Glutamatergic neuron (in vitro differentiated cells): ENCODE measurements around the gene SPATA16. TPM values are rescaled to one million over a fixed set of nuclear protein-coding genes. Genes with fewer than 3 reads are reported as not detected.

Experiments used
- DNase-seq: peaks from one replicate; pipeline ENCODE4 v3.0.0; 2022
- H3K27ac Mint-ChIP-seq: one replicate; pipeline ENCODE4 v1.8.0; 2020; ENCODE audit warnings: mild to moderate bottlenecking, mixed read lengths, inconsistent platforms; ENCODE audit not compliant: unreplicated experiment
- H3K27me3 Mint-ChIP-seq: one replicate; pipeline ENCODE4 v1.8.0; 2020; ENCODE audit warnings: mild to moderate bottlenecking, moderate library complexity, mixed read lengths, inconsistent platforms; ENCODE audit not compliant: unreplicated experiment
- H3K36me3 Mint-ChIP-seq: one replicate; pipeline ENCODE4 v1.8.0; 2020; ENCODE audit warnings: mild to moderate bottlenecking, mixed read lengths, inconsistent platforms; ENCODE audit not compliant: unreplicated experiment
- H3K4me1 Mint-ChIP-seq: one replicate; pipeline ENCODE4 v1.8.0; 2020; ENCODE audit warnings: mild to moderate bottlenecking, low read depth, mixed read lengths, inconsistent platforms; ENCODE audit not compliant: unreplicated experiment
- H3K4me3 Mint-ChIP-seq: one replicate; pipeline ENCODE4 v1.8.0; 2020; ENCODE audit warnings: mild to moderate bottlenecking, mixed read lengths, inconsistent platforms; ENCODE audit not compliant: unreplicated experiment
- H3K9me3 Mint-ChIP-seq: one replicate; pipeline ENCODE4 v1.8.0; 2020; ENCODE audit warnings: mild to moderate bottlenecking, moderate library complexity, mixed read lengths, inconsistent platforms; ENCODE audit not compliant: unreplicated experiment
- total RNA-seq: library from RNA; stranded (reverse); fragmentation: NEBNext Ultra II Directional; extraction: Animal tissue kit (Norgen Biotek cat#: 25700); gene quantifications from one replicate; pipeline ENCODE4 v1.2.1, GENCODE V29; 2021; ENCODE audit not compliant: unreplicated experiment
- TF ChIP-seq, protein P1 (sequence below): fragments of 200-600 bp; sonication (generic); IDR thresholded peaks from one replicate; pipeline ENCODE4 v1.5.0; 2021; ENCODE audit not compliant: partially characterized antibody, unreplicated experiment

SPATA16 gene
- total RNA-seq, 1 donor from 2014 or later = not detected

- no peak overlapping the region for H3K27ac Mint-ChIP-seq
- H3K4me1 Mint-ChIP-seq = no peaks in the 10 kb centered on the region
- H3K4me3 Mint-ChIP-seq = no peak overlapping the region
- TF ChIP-seq, protein P1, sequence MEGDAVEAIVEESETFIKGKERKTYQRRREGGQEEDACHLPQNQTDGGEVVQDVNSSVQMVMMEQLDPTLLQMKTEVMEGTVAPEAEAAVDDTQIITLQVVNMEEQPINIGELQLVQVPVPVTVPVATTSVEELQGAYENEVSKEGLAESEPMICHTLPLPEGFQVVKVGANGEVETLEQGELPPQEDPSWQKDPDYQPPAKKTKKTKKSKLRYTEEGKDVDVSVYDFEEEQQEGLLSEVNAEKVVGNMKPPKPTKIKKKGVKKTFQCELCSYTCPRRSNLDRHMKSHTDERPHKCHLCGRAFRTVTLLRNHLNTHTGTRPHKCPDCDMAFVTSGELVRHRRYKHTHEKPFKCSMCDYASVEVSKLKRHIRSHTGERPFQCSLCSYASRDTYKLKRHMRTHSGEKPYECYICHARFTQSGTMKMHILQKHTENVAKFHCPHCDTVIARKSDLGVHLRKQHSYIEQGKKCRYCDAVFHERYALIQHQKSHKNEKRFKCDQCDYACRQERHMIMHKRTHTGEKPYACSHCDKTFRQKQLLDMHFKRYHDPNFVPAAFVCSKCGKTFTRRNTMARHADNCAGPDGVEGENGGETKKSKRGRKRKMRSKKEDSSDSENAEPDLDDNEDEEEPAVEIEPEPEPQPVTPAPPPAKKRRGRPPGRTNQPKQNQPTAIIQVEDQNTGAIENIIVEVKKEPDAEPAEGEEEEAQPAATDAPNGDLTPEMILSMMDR = no peak
- H3K27me3 Mint-ChIP-seq = no peaks in the 10 kb centered on the region
- no peaks in the 10 kb centered on the region for H3K9me3 Mint-ChIP-seq
- no peak for DNase-seq
- H3K36me3 Mint-ChIP-seq = no peaks in the 10 kb centered on the region
Measured at GRCh38 chr3:173092038-173092437, 49.0 kb downstream of the SPATA16 start.

GRCh38 chr3:173090492-173090891, 50.5 kb downstream of the SPATA16 start:
- Mint-ChIP-seq H3K9me3 (peaks cover 3% of the 10 kb centered on the region), H3K27ac (no peak overlapping the region), H3K4me3 (no peak overlapping the region), H3K36me3 (no peaks in the 10 kb centered on the region), H3K4me1 (no peaks in the 10 kb centered on the region), H3K27me3 (no peaks in the 10 kb centered on the region)
- TF ChIP-seq, protein P1 = no peak
- no peak for DNase-seq

DNA sequence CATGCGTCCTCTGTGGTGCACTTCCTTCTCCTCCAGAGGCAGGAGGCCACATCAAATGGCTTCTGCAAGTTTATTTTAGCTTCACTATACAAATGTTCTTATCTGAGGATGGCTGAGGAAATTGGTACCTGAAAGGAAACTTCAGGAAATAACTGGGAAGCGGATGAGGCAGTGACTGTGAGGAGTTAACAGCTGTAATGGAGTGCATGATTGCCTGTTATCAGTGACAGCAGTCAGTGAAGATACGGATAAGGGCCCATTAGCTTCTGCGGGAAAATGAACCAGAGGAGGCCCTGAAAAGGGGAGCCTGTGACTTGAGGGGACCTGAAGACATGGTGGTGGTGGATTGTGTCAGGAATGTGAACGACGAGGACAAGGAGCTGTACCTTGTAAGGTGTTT, 51.8 kb downstream of the SPATA16 start:
- Mint-ChIP-seq H3K27me3 (no peaks in the 10 kb centered on the region), H3K4me1 (no peaks in the 10 kb centered on the region), H3K27ac (no peak overlapping the region), H3K36me3 (no peaks in the 10 kb centered on the region), H3K9me3 (peaks cover 6% of the 10 kb centered on the region), H3K4me3 (no peak overlapping the region)
- no peak for DNase-seq
- TF ChIP-seq, protein P1 = no peak

GRCh38 chr3:173078525-173078924, 62.5 kb downstream of the SPATA16 start:
- TF ChIP-seq, protein P1 = no peak
- Mint-ChIP-seq H3K27me3 (no peaks in the 10 kb centered on the region), H3K4me3 (no peak overlapping the region), H3K27ac (no peak overlapping the region), H3K9me3 (no peaks in the 10 kb centered on the region), H3K36me3 (no peaks in the 10 kb centered on the region), H3K4me1 (no peaks in the 10 kb centered on the region)
- DNase-seq = no peak

GRCh38 chr3:173066044-173067004, 74.7 kb downstream of the SPATA16 start:
- TF ChIP-seq, protein P1 = no peak
- peaks cover 3% of the 10 kb centered on the region for H3K27me3 Mint-ChIP-seq

More at GRCh38 chr3:173066044-173067004, 74.7 kb downstream of the SPATA16 start:
- Mint-ChIP-seq H3K4me1 (no peaks in the 10 kb centered on the region), H3K36me3 (no peaks in the 10 kb centered on the region), H3K4me3 (no peak overlapping the region), H3K9me3 (no peaks in the 10 kb centered on the region), H3K27ac (no peak overlapping the region)
- no peak for DNase-seq
